Activated naive CD4-positive, alpha-beta T cell treated with anti-CD3 and anti-CD28 coated beads for 36 hours (primary cell): ENCODE measurements around the gene ALPL. TPM values are rescaled to one million over a fixed set of nuclear protein-coding genes. Genes with fewer than 3 reads are reported as not detected.
"Not testable (repeated sequence)": the region's sequence is repeated elsewhere in the genome, so short reads cannot be mapped to it uniquely, and the experiment has no call there.

Experiments used
- CTCF ChIA-PET: fragments of 350-600 bp; sonication (Branson Sonifier 250); formaldehyde crosslinking; loops from one replicate; lab custom pipeline; 2021; ENCODE audit warnings: antibody characterized with exemption; lab: Charles Lee
- DNase-seq: peaks from one replicate; pipeline ENCODE4 v3.0.0-alpha.2; 2020
- H3K27ac Mint-ChIP-seq: one replicate; pipeline ENCODE4 v1.8.0; 2021; ENCODE audit warnings: mild to moderate bottlenecking, mixed read lengths
- H3K27me3 Mint-ChIP-seq: one replicate; pipeline ENCODE4 v1.8.0; 2021; ENCODE audit warnings: low read depth, mixed read lengths
- H3K36me3 Mint-ChIP-seq: one replicate; pipeline ENCODE4 v1.8.0; 2021; ENCODE audit warnings: low read depth, mixed read lengths
- H3K4me1 Mint-ChIP-seq: one replicate; pipeline ENCODE4 v1.8.0; 2021; ENCODE audit warnings: low read depth, mixed read lengths
- H3K4me3 Mint-ChIP-seq: one replicate; pipeline ENCODE4 v1.8.0; 2021; ENCODE audit warnings: mild to moderate bottlenecking, moderate library complexity, mixed read lengths
- H3K9me3 Mint-ChIP-seq: one replicate; pipeline ENCODE4 v1.8.0; 2021; ENCODE audit warnings: mixed read lengths
- intact Hi-C: fragments of 100-400 bp; cut with micrococcal nuclease; formaldehyde crosslinking; loops from one replicate; pipeline ENCODE4 v1.15.1; 2023
- total RNA-seq, 2 experiments: library from RNA; stranded (reverse); gene quantifications; one replicate each; pipeline ENCODE4 v1.2.3, GENCODE V29; 2021

Gene ALPL
- total RNA-seq, 2 experiments from 2014 or later = not detected

DNA sequence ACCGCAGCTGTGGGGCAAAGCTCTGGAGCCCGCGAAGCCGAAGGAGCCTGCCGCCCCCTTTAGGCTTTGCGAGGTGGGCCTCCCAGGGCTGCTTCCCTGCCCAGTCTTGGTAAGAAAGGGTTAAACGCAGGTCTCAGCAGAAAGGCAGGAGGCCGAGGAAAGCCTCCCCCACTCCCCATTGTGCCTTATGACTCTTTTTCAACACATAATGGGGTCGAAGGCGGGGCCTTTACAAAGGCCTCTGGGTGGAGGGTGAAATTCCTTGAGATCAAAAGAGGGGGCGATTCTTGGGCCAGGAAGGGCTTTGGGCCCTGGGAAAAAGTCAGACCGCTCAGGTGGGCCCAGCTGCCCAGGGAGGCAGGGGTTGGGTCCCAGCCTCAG, 880 bp downstream of the ALPL start:
- CTCF ChIA-PET = interaction anchor here (1.0 to 2.7 kb wide), 2 partner anchors 12 to 17 kb away, joined by 4 to 9 read pairs; no protein-coding TSS in a partner anchor
- no peak overlapping the region for H3K27ac Mint-ChIP-seq
- intact Hi-C loops = loop anchor here (10.0 kb wide), 1 partner anchor 455 kb away; no protein-coding TSS in a partner anchor
- no peak overlapping the region for H3K4me3 Mint-ChIP-seq
- DNase-seq = no peak
- H3K27me3 Mint-ChIP-seq = peaks cover 47% of the 10 kb centered on the region
- H3K4me1 Mint-ChIP-seq = peaks cover 5% of the 10 kb centered on the region
- H3K9me3 Mint-ChIP-seq = no peaks in the 10 kb centered on the region
- H3K36me3 Mint-ChIP-seq = no peaks in the 10 kb centered on the region

DNA sequence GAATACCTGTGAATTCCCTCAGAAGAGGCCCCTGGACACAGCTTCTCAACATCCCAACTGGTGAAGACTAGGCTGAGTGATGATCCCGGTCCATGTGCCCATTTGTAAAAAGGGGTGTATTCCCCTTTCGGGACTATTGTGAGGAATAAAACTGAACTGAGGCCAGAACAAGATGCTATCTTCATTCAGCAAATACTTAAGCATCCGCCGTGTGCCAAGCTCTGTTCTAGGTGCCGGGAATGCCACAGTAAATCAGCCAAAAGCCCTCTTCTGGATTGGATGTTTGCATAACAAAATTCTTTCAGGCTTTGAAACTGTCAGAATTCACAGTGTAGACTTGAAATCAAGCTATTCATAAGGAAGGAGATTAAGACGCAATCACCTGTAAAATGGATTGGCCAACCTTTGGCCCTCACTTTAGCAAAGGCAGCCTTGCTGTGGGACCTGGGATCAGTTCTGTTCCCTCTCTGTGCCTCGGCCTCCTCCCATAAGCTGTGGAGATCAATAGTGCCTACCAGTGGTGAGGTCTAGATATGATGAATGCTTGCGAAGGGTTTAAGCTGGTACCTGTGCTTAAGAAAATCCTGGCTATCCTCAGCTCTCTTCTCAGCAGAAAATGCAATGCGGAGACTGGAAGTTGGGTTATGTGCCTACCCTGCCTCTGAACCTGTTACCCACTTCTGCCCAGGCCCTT, 1.8 kb downstream of the ALPL start:
- H3K4me3 Mint-ChIP-seq = no peak overlapping the region
- no peak overlapping the region for H3K27ac Mint-ChIP-seq
- no peaks in the 10 kb centered on the region for H3K36me3 Mint-ChIP-seq
- peaks cover 43% of the 10 kb centered on the region for H3K27me3 Mint-ChIP-seq
- CTCF ChIA-PET = interaction anchor here (1.0 to 2.7 kb wide), 4 partner anchors 11 to 268 kb away, joined by 3 to 9 read pairs (median 4); no protein-coding TSS in a partner anchor
- DNase-seq = no peak
- H3K4me1 Mint-ChIP-seq = peaks cover 5% of the 10 kb centered on the region
- intact Hi-C loops = loop anchor here (10.0 kb wide), 1 partner anchor 454 kb away; no protein-coding TSS in a partner anchor
- H3K9me3 Mint-ChIP-seq = no peaks in the 10 kb centered on the region

DNA sequence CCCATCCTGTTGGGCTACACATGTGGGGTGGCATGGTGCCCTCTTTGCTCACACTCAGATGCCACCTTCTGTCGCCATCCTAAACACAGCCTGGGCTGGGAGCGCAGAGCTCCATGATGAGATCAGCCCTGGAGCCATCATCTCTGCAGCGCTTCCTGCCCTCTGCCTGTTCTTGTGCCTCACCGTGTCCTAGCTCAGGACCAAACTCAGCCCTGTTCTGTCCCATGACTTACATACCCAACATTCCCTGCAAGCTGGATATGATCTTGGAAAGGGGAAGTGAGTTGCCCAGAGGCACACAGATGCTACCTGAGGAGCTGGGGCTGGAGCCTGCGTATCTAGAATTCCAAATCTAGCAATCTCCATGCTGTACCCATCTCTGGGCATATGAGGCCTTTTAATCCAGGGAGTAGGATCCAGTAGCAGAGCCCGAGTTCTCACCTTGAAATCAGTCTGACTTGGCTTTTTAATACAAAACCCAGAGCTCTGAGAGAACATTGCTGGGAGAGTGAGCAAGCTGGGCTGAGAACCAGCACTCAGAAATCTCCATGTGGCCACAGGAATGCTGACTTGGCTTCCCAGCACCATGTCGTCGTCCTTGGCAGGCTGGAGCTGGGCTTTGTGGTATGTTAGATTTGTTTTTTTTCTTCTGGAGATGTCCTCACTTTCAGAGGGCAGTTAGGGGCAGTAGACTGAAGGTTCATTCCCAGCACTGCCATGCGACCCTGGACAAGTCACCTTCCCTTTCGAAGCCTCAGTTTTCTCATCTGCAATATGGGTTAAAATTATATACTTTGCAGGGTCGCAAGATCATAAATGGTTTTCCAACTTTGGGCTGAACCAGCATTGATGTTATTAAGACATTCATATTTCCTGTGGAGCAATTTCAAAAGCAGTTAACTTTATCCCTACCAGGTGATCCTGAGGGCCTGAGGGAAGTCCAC, 2.6 kb downstream of the ALPL start:
- no peak overlapping the region for H3K4me3 Mint-ChIP-seq
- peaks cover 36% of the 10 kb centered on the region for H3K27me3 Mint-ChIP-seq
- peaks cover 5% of the 10 kb centered on the region for H3K4me1 Mint-ChIP-seq
- intact Hi-C loops = loop anchor here (10.0 kb wide), 1 partner anchor 453 kb away; no protein-coding TSS in a partner anchor
- no peaks in the 10 kb centered on the region for H3K36me3 Mint-ChIP-seq
- no peak overlapping the region for H3K27ac Mint-ChIP-seq
- CTCF ChIA-PET = interaction anchor here (1.0 to 1.6 kb wide), 4 partner anchors 36 to 269 kb away, joined by 3 to 4 read pairs (median 3); no protein-coding TSS in a partner anchor
- DNase-seq = no peak
- H3K9me3 Mint-ChIP-seq = no peaks in the 10 kb centered on the region

DNA sequence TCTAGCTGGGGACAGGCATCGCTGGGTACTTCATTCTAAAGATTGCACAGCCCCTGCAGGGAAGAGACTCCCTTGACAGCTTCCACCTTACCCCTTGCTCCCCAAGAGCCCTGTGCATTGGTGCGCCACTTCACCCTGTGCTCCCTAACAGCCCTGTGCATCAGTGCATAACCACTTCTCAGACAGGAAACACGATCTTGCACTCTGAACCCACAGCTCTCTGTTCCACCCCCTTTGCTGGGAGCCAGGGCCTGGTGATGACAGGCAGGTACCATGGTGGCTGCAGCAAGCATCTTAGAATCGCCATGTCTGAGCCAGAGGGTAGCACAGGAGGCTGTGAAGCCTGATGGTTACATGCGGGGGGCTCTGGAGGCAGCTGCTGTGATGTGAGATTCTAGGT, 5.0 kb downstream of the ALPL start:
- Mint-ChIP-seq H3K27me3 (peaks cover 20% of the 10 kb centered on the region), H3K27ac (no peak overlapping the region), H3K4me1 (no peaks in the 10 kb centered on the region), H3K9me3 (no peaks in the 10 kb centered on the region), H3K36me3 (no peaks in the 10 kb centered on the region), H3K4me3 (no peak overlapping the region)
- CTCF ChIA-PET = no interaction called here
- intact Hi-C loops = loop anchor here (10.0 kb wide), 1 partner anchor 451 kb away; no protein-coding TSS in a partner anchor
- DNase-seq = no peak

DNA sequence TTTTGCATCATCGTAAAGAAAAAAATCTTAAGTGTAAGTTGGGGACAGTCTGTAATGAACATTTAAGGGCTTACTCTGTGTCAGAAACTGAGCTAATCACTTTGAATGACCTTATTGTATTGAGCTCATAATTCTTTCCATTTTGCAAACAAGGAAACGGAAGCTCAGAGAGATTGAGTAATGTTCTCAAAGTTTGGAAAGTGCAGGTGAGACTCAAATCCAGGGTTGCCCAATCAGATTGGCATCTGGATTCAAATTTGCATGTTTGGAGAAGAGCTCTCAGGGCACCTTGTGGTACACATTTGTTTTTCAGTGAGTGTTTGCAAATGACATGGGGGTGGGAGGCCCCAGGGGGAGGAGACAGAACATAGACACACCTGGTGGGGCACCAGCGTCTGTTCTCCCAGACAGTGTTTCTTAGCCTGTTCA, 8.0 kb downstream of the ALPL start:
- CTCF ChIA-PET = no interaction called here
- Mint-ChIP-seq H3K36me3 (no peaks in the 10 kb centered on the region), H3K4me3 (no peak overlapping the region), H3K9me3 (no peaks in the 10 kb centered on the region), H3K27ac (no peak overlapping the region), H3K4me1 (no peaks in the 10 kb centered on the region), H3K27me3 (no peaks in the 10 kb centered on the region)
- DNase-seq = no peak
- intact Hi-C loops = loop anchor here (10.0 kb wide), 1 partner anchor 448 kb away; no protein-coding TSS in a partner anchor

- CTCF ChIA-PET = interaction anchor here (0.7 to 1.0 kb wide), 3 partner anchors 10 to 22 kb away, joined by 3 to 8 read pairs (median 4); no protein-coding TSS in a partner anchor
- intact Hi-C loops = loop anchor here (10.0 kb wide), 1 partner anchor 447 kb away; no protein-coding TSS in a partner anchor
- no peak overlapping the region for H3K4me3 Mint-ChIP-seq
Measured at GRCh38 chr1:21517660-21518480, 8.6 kb downstream of the ALPL start.

GRCh38 chr1:21518774-21519455, 9.7 kb downstream of the ALPL start:
- Mint-ChIP-seq H3K27ac (no peak overlapping the region), H3K4me3 (no peak overlapping the region), H3K9me3 (no peaks in the 10 kb centered on the region), H3K27me3 (no peaks in the 10 kb centered on the region), H3K4me1 (no peaks in the 10 kb centered on the region), H3K36me3 (no peaks in the 10 kb centered on the region)
- CTCF ChIA-PET = interaction anchor here (0.7 to 1.0 kb wide), 4 partner anchors 11 to 21 kb away, joined by 3 to 8 read pairs (median 4); no protein-coding TSS in a partner anchor
- intact Hi-C loops = loop anchor here (10.0 kb wide), 1 partner anchor 446 kb away; no protein-coding TSS in a partner anchor
- no peak for DNase-seq

More at GRCh38 chr1:21517660-21518480, 8.6 kb downstream of the ALPL start:
- Mint-ChIP-seq H3K27ac (no peak overlapping the region), H3K9me3 (no peaks in the 10 kb centered on the region), H3K27me3 (no peaks in the 10 kb centered on the region), H3K4me1 (no peaks in the 10 kb centered on the region), H3K36me3 (no peaks in the 10 kb centered on the region)
- DNase-seq = no peak

DNA sequence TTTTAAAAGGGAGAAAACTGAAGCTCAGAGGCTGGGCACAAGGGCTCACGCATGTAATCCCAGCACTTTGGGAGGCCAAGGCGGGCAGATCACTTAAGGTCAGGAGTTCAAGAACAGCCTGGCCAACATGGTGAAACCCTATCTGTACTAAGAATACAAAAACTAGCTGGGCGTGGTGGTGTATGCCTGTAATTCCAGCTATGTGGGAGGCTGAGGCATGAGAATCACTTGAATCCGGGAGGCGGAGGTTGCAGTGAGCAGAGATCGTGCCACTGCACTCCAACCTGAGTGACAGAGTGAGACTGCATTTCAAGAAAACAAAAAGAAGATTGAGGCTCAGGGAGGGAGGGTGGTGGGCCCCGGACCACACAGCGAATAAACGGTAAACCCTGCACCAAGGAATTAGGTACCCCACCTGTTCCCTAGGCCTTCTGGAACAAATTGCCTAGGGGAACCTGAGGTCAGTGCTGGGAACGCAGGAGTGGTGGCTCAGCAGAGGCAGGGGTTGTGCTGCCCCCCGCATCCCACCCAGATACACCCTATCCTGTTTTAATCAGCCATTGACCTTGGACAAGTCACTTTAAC, 10.4 kb downstream of the ALPL start:
- H3K27me3 Mint-ChIP-seq, H3K4me3 Mint-ChIP-seq, H3K9me3 Mint-ChIP-seq, H3K36me3 Mint-ChIP-seq, H3K4me1 Mint-ChIP-seq, DNase-seq, H3K27ac Mint-ChIP-seq: not testable (repeated sequence)
- CTCF ChIA-PET = interaction anchor here (0.8 kb wide), 1 partner anchor 13 kb away, joined by 3 read pairs; no protein-coding TSS in a partner anchor
- intact Hi-C loops = loop anchor here (10.0 kb wide), 1 partner anchor 445 kb away; no protein-coding TSS in a partner anchor

DNA sequence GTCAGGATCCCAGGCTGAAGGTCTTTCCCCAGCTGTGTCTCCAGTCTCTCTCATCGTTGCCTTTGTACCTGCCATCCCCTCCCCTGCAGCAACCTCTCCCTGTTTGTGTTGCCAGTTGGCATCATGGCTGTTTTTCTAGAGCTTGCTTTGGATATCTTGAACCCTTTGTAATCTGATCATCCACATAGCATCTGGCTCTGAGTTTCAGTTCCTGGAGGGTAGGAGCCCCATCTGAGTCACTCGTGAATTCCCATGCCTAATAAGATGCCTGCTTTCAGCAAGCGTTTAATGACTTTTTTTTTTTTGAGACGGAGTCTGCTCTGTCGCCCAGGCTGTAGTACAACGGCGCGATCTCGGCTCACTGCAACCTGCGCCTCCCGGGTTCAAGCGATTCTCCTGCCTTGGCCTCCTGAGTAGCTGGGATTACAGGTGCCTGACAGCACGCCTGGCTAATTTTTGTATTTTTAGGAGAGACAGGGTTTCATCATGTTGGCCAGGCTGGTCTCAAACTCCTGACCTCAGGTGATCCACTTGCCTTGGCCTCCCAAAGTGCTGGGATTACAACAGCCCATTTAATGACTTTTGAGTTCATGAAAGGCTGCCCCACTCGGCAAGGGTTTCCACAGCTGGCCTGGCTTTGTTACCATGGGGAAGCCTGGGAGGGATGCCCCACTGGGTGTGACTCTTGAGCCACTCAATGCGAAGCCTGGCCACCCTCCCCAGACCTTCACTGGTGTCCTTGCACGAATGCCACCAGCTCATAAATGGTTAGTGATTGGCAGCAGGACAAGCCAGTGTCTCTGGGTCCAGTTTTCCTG, 11.9 kb downstream of the ALPL start:
- no peaks in the 10 kb centered on the region for H3K27me3 Mint-ChIP-seq
- intact Hi-C loops = no loop called here
- H3K4me1 Mint-ChIP-seq = no peaks in the 10 kb centered on the region
- CTCF ChIA-PET = interaction anchor here (0.6 to 2.0 kb wide), 2 partner anchors 11 to 201 kb away, joined by 3 to 9 read pairs; partner anchors contain the start of gene ALPL
- no peak overlapping the region for H3K27ac Mint-ChIP-seq
- H3K4me3 Mint-ChIP-seq = no peak overlapping the region
- H3K36me3 Mint-ChIP-seq = no peaks in the 10 kb centered on the region
- DNase-seq = no peak
- no peaks in the 10 kb centered on the region for H3K9me3 Mint-ChIP-seq

DNA sequence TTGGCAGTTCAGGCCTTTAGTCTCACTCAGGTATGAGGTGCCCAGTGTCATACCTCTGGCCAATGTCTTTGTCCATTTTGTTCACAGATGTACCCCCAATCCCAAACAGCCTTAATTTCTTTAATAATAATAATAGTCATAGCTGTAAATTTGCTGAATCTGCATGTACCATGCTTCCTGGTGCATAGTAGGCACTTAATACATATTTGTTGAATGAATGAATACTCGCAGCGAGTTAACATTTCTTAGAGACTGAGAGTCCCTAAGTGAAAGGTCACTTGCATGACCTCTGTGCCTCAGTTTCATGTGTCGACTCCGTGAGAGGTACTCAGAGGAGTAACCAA, 12.5 kb downstream of the ALPL start:
- CTCF ChIA-PET = interaction anchor here (2.0 kb wide), 1 partner anchor 12 kb away, joined by 9 read pairs; the partner anchor contains the start of gene ALPL
- H3K27ac Mint-ChIP-seq = no peak overlapping the region
- H3K9me3 Mint-ChIP-seq = no peaks in the 10 kb centered on the region
- no peak for DNase-seq
- H3K4me1 Mint-ChIP-seq = no peaks in the 10 kb centered on the region
- H3K27me3 Mint-ChIP-seq = no peaks in the 10 kb centered on the region
- no peaks in the 10 kb centered on the region for H3K36me3 Mint-ChIP-seq
- H3K4me3 Mint-ChIP-seq = no peak overlapping the region
- intact Hi-C loops = no loop called here
